Iris pigment epithelial cell (primary cell): ENCODE measurements around the gene ZNF655.
"Not testable (repeated sequence)": the region's sequence is repeated elsewhere in the genome, so short reads cannot be mapped to it uniquely, and the experiment has no call there.

Experiments
- DNase-seq: peaks from one replicate; pipeline ENCODE4 v3.0.0-alpha.2; 2011; ENCODE audit warnings: low read depth

The ZNF655 gene

DNA sequence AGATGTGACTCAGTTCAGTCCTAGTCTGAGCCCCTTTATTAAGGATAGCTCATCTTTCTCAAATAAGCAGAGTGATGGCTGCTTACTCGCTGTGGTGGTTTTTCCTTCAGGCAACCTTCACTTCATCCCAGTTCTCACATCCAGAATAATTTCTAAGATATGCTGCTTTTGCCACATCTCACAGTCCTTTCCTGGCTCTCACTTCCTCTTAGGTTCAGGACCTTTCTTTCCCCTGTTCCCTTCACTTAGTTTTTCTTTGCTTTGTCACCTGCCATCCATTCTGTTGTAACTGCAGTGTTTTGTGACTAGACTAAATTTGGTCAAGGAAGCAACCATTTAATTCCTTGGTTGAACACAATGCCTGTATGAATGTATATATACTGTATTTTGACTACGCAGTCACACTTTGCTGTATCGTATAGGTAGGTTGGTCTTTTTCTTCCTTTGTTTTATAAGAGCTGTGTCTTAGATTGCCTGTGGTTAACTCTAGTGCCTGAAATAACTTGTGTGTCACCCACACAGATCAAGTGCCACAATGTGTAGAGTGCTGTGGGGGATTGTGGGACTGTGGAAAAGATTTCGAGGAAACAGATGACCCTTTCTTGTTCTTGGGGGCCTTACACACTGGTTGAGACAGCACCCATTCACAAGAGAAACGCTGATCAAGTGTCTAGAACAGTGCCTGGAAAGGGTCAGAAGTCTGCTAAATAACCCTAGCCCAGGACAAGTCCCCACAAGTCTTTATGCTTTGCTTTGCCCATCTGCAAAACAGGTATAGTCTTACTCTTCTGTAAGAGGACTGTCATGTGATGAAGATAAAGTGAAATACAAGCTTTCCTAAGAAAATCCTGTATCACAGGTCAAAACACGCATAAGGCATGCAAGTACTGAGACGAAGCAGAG lies 2.6 kb downstream of the ZNF655 start:
- no peak for DNase-seq

DNA sequence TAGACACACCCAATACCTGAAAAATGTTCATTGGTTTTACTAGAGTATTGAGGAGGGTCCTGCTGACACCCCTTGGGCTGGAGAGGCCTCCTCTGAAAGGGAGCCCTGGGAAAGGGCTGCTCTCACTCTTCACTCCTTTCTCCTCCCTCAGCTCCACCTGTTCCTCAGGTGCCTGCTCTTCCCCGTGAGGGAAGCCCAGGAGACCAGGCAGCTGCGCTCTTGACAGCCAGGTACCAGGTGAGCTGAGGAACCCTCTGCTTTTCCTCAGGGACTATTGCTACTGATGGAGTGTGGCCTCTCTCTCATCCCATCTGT lies 3.3 kb downstream of the ZNF655 start:
- DNase-seq = no peak

- no peak for DNase-seq
Observed at GRCh38 chr7:99562114-99562784, 3.8 kb downstream of the ZNF655 start.

GRCh38 chr7:99562832-99563231 lies 4.4 kb downstream of the ZNF655 start:
- peak; percentile 100 for DNase-seq

- DNase-seq = peak; percentile 77
Observed at GRCh38 chr7:99563650-99564049, 5.2 kb downstream of the ZNF655 start.

GRCh38 chr7:99568770-99569169 lies 10.3 kb downstream of the ZNF655 start:
- not testable (repeated sequence) for DNase-seq

DNA sequence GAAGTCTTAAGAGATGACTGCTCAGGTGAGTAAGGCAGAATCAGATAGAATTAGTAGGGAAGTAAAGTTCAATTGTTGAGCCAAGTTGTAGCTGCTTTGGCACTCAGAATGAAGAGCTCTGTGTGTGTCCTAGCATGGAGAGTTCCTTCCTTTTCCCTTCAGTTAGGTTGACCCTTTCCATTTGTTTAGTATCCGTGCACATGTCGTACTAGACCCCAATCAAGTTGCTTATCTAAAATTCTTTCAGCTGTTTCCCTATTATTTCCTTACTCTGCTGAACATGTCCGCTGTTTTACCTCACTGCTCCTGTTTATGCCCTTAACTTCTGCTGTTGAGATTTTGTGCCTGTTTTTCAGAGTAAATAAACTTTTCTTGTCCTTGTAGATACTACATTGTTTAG lies 13.3 kb downstream of the ZNF655 start:
- DNase-seq = no peak

- no peak for DNase-seq
Observed at GRCh38 chr7:99573257-99573656, 14.8 kb downstream of the ZNF655 start.

DNA sequence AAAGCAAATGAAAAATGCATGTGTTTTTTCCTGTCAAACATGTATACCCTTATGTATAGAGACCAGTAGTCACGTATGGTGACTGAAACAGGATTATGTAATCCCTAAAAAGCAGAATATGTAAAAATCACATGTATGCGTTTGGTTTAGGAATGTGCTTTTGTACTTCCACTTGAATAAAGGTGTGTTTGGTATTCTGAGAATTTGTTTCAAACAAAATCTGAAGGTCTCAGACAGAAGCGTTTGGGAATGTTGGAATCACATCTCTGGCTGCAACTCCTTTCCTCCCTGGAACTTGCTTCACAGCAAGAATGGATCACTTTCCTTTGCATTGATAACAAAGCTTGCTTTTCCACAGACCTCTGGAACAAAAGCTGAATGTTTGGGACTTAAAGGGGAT lies 17.8 kb downstream of the ZNF655 start:
- no peak for DNase-seq

GRCh38 chr7:99579281-99579955 lies 21.0 kb downstream of the ZNF655 start:
- DNase-seq = no peak

- DNase-seq = no peak
Observed at GRCh38 chr7:99579956-99580777, 21.7 kb downstream of the ZNF655 start.

GRCh38 chr7:99580778-99581332 lies 22.4 kb downstream of the ZNF655 start:
- DNase-seq = not testable (repeated sequence)

DNA sequence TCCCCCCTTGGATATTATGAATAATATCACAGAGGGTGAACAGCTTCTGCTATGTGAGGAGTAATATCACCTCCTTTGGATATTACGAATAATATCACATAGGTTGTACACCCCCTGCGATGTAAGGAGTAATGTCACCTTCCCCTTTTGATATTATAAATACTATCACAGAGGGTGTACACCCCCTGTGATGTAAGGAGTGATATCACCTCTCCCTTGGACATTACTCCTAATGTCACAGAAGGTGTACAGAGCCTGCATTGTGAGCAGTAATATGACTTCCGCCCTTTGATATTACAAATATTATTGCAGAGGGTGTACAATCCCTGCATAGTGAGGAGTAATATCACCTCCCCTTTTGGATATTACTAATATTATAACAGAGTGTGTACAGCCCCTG lies 30.4 kb downstream of the ZNF655 start:
- no peak for DNase-seq

GRCh38 chr7:99594948-99595745 lies 36.7 kb downstream of the ZNF655 start:
- DNase-seq = no peak

- DNase-seq = no peak
Observed at GRCh38 chr7:99596408-99596955, 38.0 kb downstream of the ZNF655 start.

- DNase-seq = no peak
Observed at GRCh38 chr7:99597762-99598501, 39.5 kb downstream of the ZNF655 start, which contains the start of gene TMEM225B. TMEM225B (plus strand) TSS chr7:99598267; CDS start chr7:99604389, 6,122 bp downstream.

DNA sequence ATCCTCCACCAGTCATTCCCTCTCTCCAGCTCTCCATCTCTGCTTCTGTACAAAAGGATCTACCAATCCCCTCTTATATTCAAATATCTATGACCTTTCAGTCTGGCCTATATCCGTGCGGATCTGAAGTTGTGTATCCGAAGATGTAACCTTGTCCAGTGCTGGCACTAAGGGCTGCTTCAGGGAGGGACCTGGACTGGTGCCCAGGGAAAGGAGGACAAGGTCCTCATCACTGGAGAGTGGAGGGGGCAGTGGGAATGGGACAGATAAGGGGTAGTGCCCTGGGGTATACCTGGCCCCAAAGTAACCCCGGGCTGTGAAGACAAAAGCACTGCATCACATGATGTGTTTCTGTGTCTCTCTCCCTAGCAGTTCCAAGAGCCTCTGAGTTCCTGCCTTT lies 41.4 kb downstream of the ZNF655 start:
- no peak for DNase-seq

DNA sequence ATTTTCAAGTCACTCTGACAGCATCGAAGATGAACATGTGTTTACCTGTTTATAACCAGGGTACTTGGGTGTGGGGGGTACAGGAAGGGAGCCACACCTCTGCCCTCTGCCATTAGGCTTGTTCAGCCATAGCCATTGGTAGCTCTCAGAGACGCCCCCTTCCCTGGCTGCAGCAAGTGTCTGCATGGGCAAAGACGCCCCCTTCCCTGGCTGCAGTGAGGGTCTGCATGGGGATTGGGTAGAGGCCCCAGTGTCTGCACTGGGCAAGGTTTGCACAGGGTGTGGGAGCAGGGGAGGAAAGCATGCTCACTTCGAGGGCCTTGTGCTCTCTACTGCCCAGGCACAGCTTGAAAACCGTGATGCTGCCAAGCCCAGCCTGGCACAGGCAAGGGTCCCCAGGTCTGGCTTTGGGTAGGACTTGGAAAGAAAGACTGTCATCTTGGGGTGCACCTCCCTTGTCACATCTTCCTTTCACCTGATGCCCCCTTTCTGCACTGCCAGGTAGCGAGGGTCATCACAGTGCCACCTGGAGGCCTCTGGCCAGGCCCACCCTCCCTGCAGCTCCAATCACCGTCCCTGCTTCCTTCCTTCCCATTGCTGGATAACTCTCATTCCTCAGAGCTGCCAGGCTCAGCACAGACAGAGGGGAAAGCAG lies 43.3 kb downstream of the ZNF655 start:
- DNase-seq = no peak

- no peak for DNase-seq
Observed at GRCh38 chr7:99605527-99605926, 47.1 kb downstream of the ZNF655 start.
